K562 (cell line): Measurements from ENCODE around the gene CABLES1. TPM values are rescaled to one million over a fixed set of nuclear protein-coding genes. Genes with fewer than 3 reads are reported as not detected.

Experiments used
- ATAC-seq: fragments of 200-7000 bp; cut with Tn5 transposase; 3 replicates; pipeline ENCODE4 v1.9.1; 2020; ENCODE audit warnings: moderate library complexity
- BruUV-seq: library from RNA; stranded (reverse); fragments of 400-500 nt; replicated peaks from 2 replicates; lab custom pipeline; 2021; lab: Mats Ljungman, UMichigan
- CTCF ChIA-PET: fragments of 300-600 bp; formaldehyde crosslinking; extraction: SDS; loops from one replicate; lab custom pipeline; 2021; ENCODE audit warnings: low intra/inter-chr PET ratio; lab: Yijun Ruan, JAX
- POLR2A ChIA-PET: fragments of 300-600, 350-650 bp; sonication (Branson Sonifier 250); formaldehyde crosslinking; extraction: SDS; loops from one replicate; lab custom pipeline; 2021; ENCODE audit warnings: antibody characterized with exemption, inconsistent platforms; lab: Yijun Ruan, JAX
- DNase-seq, 4 experiments: peaks; one replicate each; pipeline versions ENCODE4 v3.0.0 to v3.0.0-alpha.2; 2011 to 2018; ENCODE audit warnings: low spot score in 3 of 4, mixed read lengths in 3 of 4; ENCODE audit errors: extremely low read depth in 1 of 4
- FAIRE-seq: peaks from 2 replicates; lab custom pipeline; 2011; peaks lifted over from hg19 to GRCh38; lab: Jason Lieb, UNC
- H2AFZ ChIP-seq: 2 replicates; pipeline ENCODE4 v1.6.0; 2011; ENCODE audit warnings: low read depth, low read length, control low read depth, inconsistent platforms
- H3K27ac ChIP-seq: fragments of 200-600 bp; 3 replicates; pipeline ENCODE4 v1.8.0; 2011; ENCODE audit warnings: low read depth, mild to moderate bottlenecking, control low read depth, inconsistent platforms, low read length, moderate library complexity, mixed read lengths; ENCODE audit errors: extremely low read depth
- H3K27me3 ChIP-seq, 2 experiments: fragments of 300-600 bp in 1 of 2; 2 replicates in 1 of 2; 3 replicates in 1 of 2; pipeline versions ENCODE4 v1.6.0 to v1.8.0; 2011; ENCODE audit warnings: inconsistent platforms in 2 of 2, low read length in 2 of 2, mild to moderate bottlenecking in 1 of 2, mixed read lengths in 1 of 2, moderate library complexity in 1 of 2; ENCODE audit not compliant: control insufficient read depth in 2 of 2, insufficient read depth in 2 of 2
- H3K36me3 ChIP-seq: fragments of 300-600 bp; 3 replicates; pipeline ENCODE4 v1.8.0; 2011; ENCODE audit warnings: mild to moderate bottlenecking, low read length, inconsistent platforms; ENCODE audit not compliant: control insufficient read depth, insufficient read depth
- H3K4me1 ChIP-seq, 2 experiments: fragments of 200-600 bp in 1 of 2; replicated peaks in 1 of 2; 2 replicates in 1 of 2; 3 replicates in 1 of 2; pipeline versions ENCODE4 v1.5.1 to v1.8.0; 2011; ENCODE audit warnings: inconsistent platforms in 2 of 2, low read length in 2 of 2, mild to moderate bottlenecking in 1 of 2, mixed read lengths in 1 of 2, moderate library complexity in 1 of 2; ENCODE audit not compliant: control insufficient read depth in 2 of 2, insufficient read depth in 2 of 2
- H3K4me2 ChIP-seq: 2 replicates; pipeline ENCODE4 v1.6.1; 2011; ENCODE audit warnings: low read length, control low read depth, inconsistent platforms, mixed read lengths; ENCODE audit not compliant: insufficient read depth
- H3K4me3 ChIP-seq: fragments of 200-600 bp; sonication (generic), shearing (Covaris generic); 2 replicates; pipeline ENCODE4 v1.5.1; 2016; ENCODE audit warnings: control low read depth, inconsistent platforms
- H3K79me2 ChIP-seq: fragments of 200-600 bp; 3 replicates; pipeline ENCODE4 v1.8.0; 2011; ENCODE audit warnings: low read length, inconsistent platforms; ENCODE audit not compliant: control insufficient read depth, insufficient read depth
- H3K9ac ChIP-seq, 2 experiments: 2 replicates each; pipeline versions ENCODE4 v1.6.0 to v1.6.1; 2011; ENCODE audit warnings: low read depth in 2 of 2, low read length in 2 of 2, control low read depth in 1 of 2, inconsistent platforms in 1 of 2, mild to moderate bottlenecking in 1 of 2, mixed read lengths in 1 of 2; ENCODE audit not compliant: insufficient read depth in 1 of 2
- H3K9me1 ChIP-seq: one replicate; pipeline ENCODE4 v1.6.0; 2011; ENCODE audit warnings: inconsistent platforms, mild to moderate bottlenecking, low read length, moderate library complexity; ENCODE audit not compliant: control insufficient read depth, insufficient read depth
- H3K9me3 ChIP-seq: replicated peaks from 2 replicates; pipeline ENCODE4 v1.5.1; 2011; ENCODE audit warnings: low read depth, low read length, inconsistent platforms; ENCODE audit not compliant: control insufficient read depth, insufficient read depth
- H4K20me1 ChIP-seq: replicated peaks from 2 replicates; pipeline ENCODE4 v1.6.1; 2011; ENCODE audit warnings: low read length, inconsistent platforms, mixed read lengths; ENCODE audit not compliant: control insufficient read depth, insufficient read depth
- ATF3 ChIP-seq, 2 experiments: fragments of 450-650 bp in 1 of 2; sonication (generic) in 1 of 2; formaldehyde crosslinking in 1 of 2; IDR thresholded peaks in 1 of 2; conservative IDR thresholded peaks in 1 of 2; 2 replicates each; pipeline versions ENCODE4 v1.6.1 to v1.8.1; 2016 to 2023; ENCODE audit warnings: mild to moderate bottlenecking in 2 of 2, moderate library complexity in 2 of 2, inconsistent platforms in 1 of 2, missing genetic modification reagents in 1 of 2
- ATF4 ChIP-seq: fragments of 450-650 bp; formaldehyde crosslinking; IDR thresholded peaks from 2 replicates; pipeline ENCODE4 v1.4.0; 2022; ENCODE audit warnings: mild to moderate bottlenecking, moderate library complexity
- ELK1 ChIP-seq: sonication (generic); formaldehyde crosslinking; IDR thresholded peaks from 2 replicates; pipeline ENCODE4 v1.8.1; 2022; ENCODE audit warnings: missing genetic modification reagents
- HNRNPLL ChIP-seq: fragments of 200-400 bp; formaldehyde crosslinking; IDR thresholded peaks from 2 replicates; pipeline ENCODE4 v1.6.1; 2017; ENCODE audit warnings: low read length, low read depth, mild to moderate bottlenecking; ENCODE audit not compliant: poor library complexity, severe bottlenecking
- MAFK ChIP-seq: IDR thresholded peaks from 2 replicates; pipeline ENCODE4 v1.6.1; 2011; ENCODE audit warnings: low read length, improper control_type of control experiment
- MTA2 ChIP-seq: fragments of 450-650 bp; IDR thresholded peaks from 2 replicates; pipeline ENCODE4 v1.6.1; 2016; ENCODE audit warnings: low read depth
- MYBL2 ChIP-seq, 2 experiments: fragments of 450-650 bp in 1 of 2; sonication (generic) in 1 of 2; formaldehyde crosslinking in 1 of 2; IDR thresholded peaks; 2 replicates each; pipeline versions ENCODE4 v1.6.1 to v1.8.1; 2017 to 2022; ENCODE audit warnings: borderline replicate concordance in 1 of 2, inconsistent platforms in 1 of 2, low read depth in 1 of 2, mild to moderate bottlenecking in 1 of 2, missing genetic modification reagents in 1 of 2, moderate library complexity in 1 of 2
- NBN ChIP-seq: fragments of 450-650 bp; IDR thresholded peaks from 2 replicates; pipeline ENCODE4 v1.6.1; 2016; ENCODE audit warnings: low read depth, mild to moderate bottlenecking
- NUFIP1 ChIP-seq: fragments of 450-650 bp; IDR thresholded peaks from 2 replicates; pipeline ENCODE4 v1.6.1; 2018; ENCODE audit not compliant: partially characterized antibody
- STAT5B ChIP-seq: fragments of 250-450 bp; sonication (Bioruptor Pico); IDR thresholded peaks from 2 replicates; pipeline ENCODE4 v1.8.0; 2021; ENCODE audit warnings: mild to moderate bottlenecking, inconsistent platforms
- TAL1 ChIP-seq: fragments of 450-650 bp; IDR thresholded peaks from 2 replicates; pipeline ENCODE4 v1.6.1; 2016; ENCODE audit warnings: mild to moderate bottlenecking
- ZEB2 ChIP-seq: fragments of 450-650 bp; IDR thresholded peaks from 2 replicates; pipeline ENCODE4 v1.6.1; 2016
- ZKSCAN1 ChIP-seq: fragments of 150-350 bp; IDR thresholded peaks from 2 replicates; pipeline ENCODE4 v1.6.1; 2016; ENCODE audit warnings: low read depth, low read length
- ZNF121 ChIP-seq: sonication (generic); formaldehyde crosslinking; conservative IDR thresholded peaks from 2 replicates; pipeline ENCODE4 v1.8.0; 2022; ENCODE audit warnings: missing genetic modification reagents
- ZNF586 ChIP-seq: fragments of 450-650 bp; formaldehyde crosslinking; conservative IDR thresholded peaks from 2 replicates; pipeline ENCODE4 v1.4.0; 2020; ENCODE audit warnings: mild to moderate bottlenecking, moderate library complexity
- WGBS: fragments of 100-300 bp; shearing (Covaris generic); methylation state at CpG from one replicate; pipeline ENCODE4 v1.1.6; 2016; ENCODE audit warnings: low coverage, mixed read lengths; ENCODE audit not compliant: insufficient coverage; ENCODE audit errors: missing lambda C conversion rate; 5-methylcytosine and 5-hydroxymethylcytosine counted together
- in situ Hi-C: fragments of 300-500 bp; cut with MboI; formaldehyde crosslinking; loops from 4 replicates; pipeline ENCODE4 v1.15.0; 2018; ENCODE audit warnings: inconsistent platforms, mixed read lengths
- intact Hi-C: fragments of 100-400 bp; cut with micrococcal nuclease; formaldehyde crosslinking; loops from 2 replicates; pipeline ENCODE4 v1.14.2; 2022
- polyA plus RNA-seq, 8 experiments: library from polyadenylated mRNA; depleted of rRNA in 4 of 8; stranded (reverse) in 5 of 8; unstranded in 3 of 8; fragments of >200 nt; fragmentation: Nextera tagmentation in 2 of 8; fragmentation: Illumina TruSeq in 1 of 8; extraction: Ambion mirVana in 2 of 8; extraction: Trizol in 1 of 8; gene quantifications; 2 replicates each; pipeline versions ENCODE4 v1.2.1 to v1.2.3, GENCODE V29; 2011 to 2014; ENCODE audit warnings: inconsistent platforms in 1 of 8, missing spikeins in 1 of 8
- total RNA-seq, 7 experiments: library from RNA; depleted of rRNA in 6 of 7; stranded (reverse); fragments of >200 nt in 6 of 7; fragmentation: Illumina TruSeq in 2 of 7; extraction: Trizol in 2 of 7; gene quantifications; 2 replicates each; pipeline versions ENCODE4 v1.2.1 to v1.2.3, GENCODE V29; 2011 to 2021; ENCODE audit warnings: low replicate concordance in 1 of 7
- TF ChIP-seq, protein P1 (sequence below): sonication (generic); formaldehyde crosslinking; IDR thresholded peaks from 2 replicates; pipeline ENCODE4 v1.9.0; 2022; ENCODE audit warnings: mild to moderate bottlenecking, missing genetic modification reagents

CABLES1 gene
- total and polyA plus RNA-seq, 9 of the 15 experiments (the other 6 are each of a cell fraction or from before 2014, with no cell fraction given): 0.04 to 0.10 (median 0.06) TPM; not detected in 3

DNA sequence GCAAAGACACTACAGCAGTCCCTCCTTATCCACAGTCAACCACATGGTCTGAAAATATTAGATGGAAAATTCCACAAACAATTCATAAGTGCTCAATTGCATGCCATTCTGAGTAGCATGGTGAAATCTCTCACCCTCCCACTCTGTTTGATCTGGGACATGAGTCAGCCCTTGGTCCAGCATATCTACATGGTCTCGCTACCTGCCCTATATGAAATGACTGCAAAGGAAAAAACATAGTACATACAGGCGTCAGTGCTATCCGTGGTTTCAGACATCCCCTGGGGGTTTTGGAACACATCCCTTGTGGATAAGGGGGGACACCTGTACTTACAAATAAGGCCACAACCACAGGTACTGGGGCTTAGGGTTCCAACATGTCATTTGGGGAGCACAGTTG lies 73.7 kb downstream of the CABLES1 start:
- CTCF ChIA-PET: no interaction called here
- intact Hi-C loops: loop anchor here (5.0 kb wide), 1 partner anchor 77 kb away; no protein-coding TSS in a partner anchor
- no peak for FAIRE-seq
- TF ChIP-seq MTA2 (no peak), STAT5B (no peak), ATF4 (CRISPR knock-in tag) (no peak), ZNF121 (CRISPR knock-in tag) (no peak), MAFK (no peak), MYBL2 (IDR thresholded peaks at IDR 0.05; ENCODE audit: low read depth) (no peak), MYBL2 (CRISPR knock-in tag; IDR thresholded peaks at IDR 0.05; ENCODE audit: borderline replicate concordance) (no peak), TAL1 (no peak), ZNF586 (CRISPR knock-in tag) (no peak), NBN (no peak), ZKSCAN1 (no peak), NUFIP1 (no peak), HNRNPLL (no peak), ELK1 (CRISPR knock-in tag) (no peak), ZEB2 (no peak), ATF3 (IDR thresholded peaks at IDR 0.05) (no peak), ATF3 (CRISPR knock-in tag; conservative IDR thresholded peaks at IDR 0.05) (no peak)
- TF ChIP-seq, protein P1, sequence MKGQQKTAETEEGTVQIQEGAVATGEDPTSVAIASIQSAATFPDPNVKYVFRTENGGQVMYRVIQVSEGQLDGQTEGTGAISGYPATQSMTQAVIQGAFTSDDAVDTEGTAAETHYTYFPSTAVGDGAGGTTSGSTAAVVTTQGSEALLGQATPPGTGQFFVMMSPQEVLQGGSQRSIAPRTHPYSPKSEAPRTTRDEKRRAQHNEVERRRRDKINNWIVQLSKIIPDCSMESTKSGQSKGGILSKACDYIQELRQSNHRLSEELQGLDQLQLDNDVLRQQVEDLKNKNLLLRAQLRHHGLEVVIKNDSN: no peak
- TF ChIP-seq, all 486 proteins: peak for 0
- H3K4me2 ChIP-seq: no peak overlapping the region
- H3K27me3 ChIP-seq: peaks cover 27 to 69% of the 10 kb centered on the region in 2 experiments
- no TSS peak for BruUV-seq
- H3K36me3 ChIP-seq: no peaks in the 10 kb centered on the region
- H2AFZ ChIP-seq: no peak overlapping the region
- H3K9ac ChIP-seq: no peak overlapping the region
- H3K9me1 ChIP-seq: peaks cover 3% of the 10 kb centered on the region
- no peaks in the 10 kb centered on the region for H3K9me3 ChIP-seq
- H4K20me1 ChIP-seq: 0 out of 2 replicates have a peak, but pooled peaks cover 1% of the 10 kb centered on the region
- H3K4me3 ChIP-seq: no peak overlapping the region
- ATAC-seq (no peak), DNase-seq (no peak)
- WGBS: 2% methylated on average over 3 of the region's 3 CpGs
- H3K4me1 ChIP-seq: no peaks in the 10 kb centered on the region
- H3K79me2 ChIP-seq: no peaks in the 10 kb centered on the region
- no peak overlapping the region for H3K27ac ChIP-seq
- in situ Hi-C loops: no loop called here
- POLR2A ChIA-PET: no interaction called here
